ENCODE results near the gene PNCK.
"Not testable (repeated sequence)": the region's sequence is repeated elsewhere in the genome, so short reads cannot be mapped to it uniquely, and the experiment has no call there.

PNCK gene

GRCh38 chrX:153684467-153685155, 11.0 kb upstream of the PNCK start:
- no peak overlapping the region for H3K4me3 ChIP-seq (replicated peaks in 1 of 2; ENCODE audit: low read depth in 2 of 2, low read length in 2 of 2)
- no peak for DNase-seq (ENCODE audit: low read depth in 2 of 2)
- TF ChIP-seq CTCF (IDR thresholded peaks at IDR 0.05; ENCODE audit: low read depth, low read length) = no peak

GRCh38 chrX:153683486-153683885, 9.9 kb upstream of the PNCK start:
- not testable (repeated sequence) for H3K4me3 ChIP-seq (replicated peaks in 1 of 2; ENCODE audit: low read depth in 2 of 2, low read length in 2 of 2); DNase-seq (ENCODE audit: low read depth in 2 of 2)

GRCh38 chrX:153681175-153681574, 7.6 kb upstream of the PNCK start:
- DNase-seq (ENCODE audit: low read depth in 2 of 2) = no peak
- TF ChIP-seq CTCF (IDR thresholded peaks at IDR 0.05; ENCODE audit: low read depth, low read length) = no peak

GRCh38 chrX:153674219-153674851, 722 bp upstream of the PNCK start:
- no peak for DNase-seq (ENCODE audit: low read depth in 2 of 2)
- no peak for TF ChIP-seq CTCF (IDR thresholded peaks at IDR 0.05; ENCODE audit: low read depth, low read length)
- no peak overlapping the region for H3K4me3 ChIP-seq (replicated peaks in 1 of 2; ENCODE audit: low read depth in 2 of 2, low read length in 2 of 2)

More at GRCh38 chrX:153681175-153681574, 7.6 kb upstream of the PNCK start:
- H3K4me3 ChIP-seq (replicated peaks in 1 of 2; ENCODE audit: low read depth in 2 of 2, low read length in 2 of 2) = no peak overlapping the region

GRCh38 chrX:153672531-153673427, 834 bp downstream of the PNCK start:
- no peak for TF ChIP-seq CTCF (IDR thresholded peaks at IDR 0.05; ENCODE audit: low read depth, low read length)
- no peak for DNase-seq (ENCODE audit: low read depth in 2 of 2)
- no peak overlapping the region for H3K4me3 ChIP-seq (replicated peaks in 1 of 2; ENCODE audit: low read depth in 2 of 2, low read length in 2 of 2)

GRCh38 chrX:153671589-153672530, 1.8 kb downstream of the PNCK start:
- no peak for TF ChIP-seq CTCF (IDR thresholded peaks at IDR 0.05; ENCODE audit: low read depth, low read length)
- H3K4me3 ChIP-seq (replicated peaks in 1 of 2; ENCODE audit: low read depth in 2 of 2, low read length in 2 of 2) = no peak overlapping the region
- no peak for DNase-seq (ENCODE audit: low read depth in 2 of 2)
